ENCODE measurements around the gene STK16.
"Not testable (repeated sequence)": the region's sequence is repeated elsewhere in the genome, so short reads cannot be mapped to it uniquely, and the experiment has no call there.

STK16 gene

DNA sequence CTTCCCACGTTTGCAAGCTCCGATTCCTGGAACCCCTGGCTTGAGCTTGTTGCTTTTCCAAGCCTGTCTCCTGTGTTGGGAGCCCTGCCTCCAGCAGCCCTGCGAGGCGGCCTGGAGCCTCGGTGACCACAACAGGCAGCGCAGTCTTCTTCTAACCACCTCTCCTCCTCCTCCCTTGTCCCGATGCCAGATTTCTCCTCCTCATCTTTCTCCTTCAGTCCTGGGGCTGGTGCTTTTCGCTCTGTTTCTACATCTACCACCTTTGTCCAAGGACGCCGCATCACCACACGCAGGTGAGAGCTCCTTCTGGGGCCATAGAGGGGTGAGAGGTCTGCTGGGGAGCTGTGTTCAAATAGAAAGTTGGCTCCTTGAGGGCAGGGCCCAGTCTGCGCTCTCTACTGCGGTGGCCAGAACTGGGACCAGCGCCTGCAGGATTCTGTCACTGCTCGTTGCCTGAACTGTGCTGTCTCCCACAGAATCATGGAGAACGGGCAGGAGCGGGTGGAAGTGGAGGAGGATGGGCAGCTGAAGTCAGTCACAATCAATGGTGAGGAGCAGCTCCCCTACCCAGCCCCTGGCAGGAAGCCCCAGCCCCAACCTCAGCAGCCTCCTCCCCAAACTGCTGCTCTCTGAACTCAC is 37.8 kb downstream of the STK16 start:
- no peak overlapping the region for H3K4me3 ChIP-seq (ENCODE audit: control insufficient read depth, low read depth, low read length)
- TF ChIP-seq, protein P1, sequence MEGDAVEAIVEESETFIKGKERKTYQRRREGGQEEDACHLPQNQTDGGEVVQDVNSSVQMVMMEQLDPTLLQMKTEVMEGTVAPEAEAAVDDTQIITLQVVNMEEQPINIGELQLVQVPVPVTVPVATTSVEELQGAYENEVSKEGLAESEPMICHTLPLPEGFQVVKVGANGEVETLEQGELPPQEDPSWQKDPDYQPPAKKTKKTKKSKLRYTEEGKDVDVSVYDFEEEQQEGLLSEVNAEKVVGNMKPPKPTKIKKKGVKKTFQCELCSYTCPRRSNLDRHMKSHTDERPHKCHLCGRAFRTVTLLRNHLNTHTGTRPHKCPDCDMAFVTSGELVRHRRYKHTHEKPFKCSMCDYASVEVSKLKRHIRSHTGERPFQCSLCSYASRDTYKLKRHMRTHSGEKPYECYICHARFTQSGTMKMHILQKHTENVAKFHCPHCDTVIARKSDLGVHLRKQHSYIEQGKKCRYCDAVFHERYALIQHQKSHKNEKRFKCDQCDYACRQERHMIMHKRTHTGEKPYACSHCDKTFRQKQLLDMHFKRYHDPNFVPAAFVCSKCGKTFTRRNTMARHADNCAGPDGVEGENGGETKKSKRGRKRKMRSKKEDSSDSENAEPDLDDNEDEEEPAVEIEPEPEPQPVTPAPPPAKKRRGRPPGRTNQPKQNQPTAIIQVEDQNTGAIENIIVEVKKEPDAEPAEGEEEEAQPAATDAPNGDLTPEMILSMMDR (IDR thresholded peaks at IDR 0.05; ENCODE audit: control insufficient read depth, insufficient read depth, low read depth, low read length, missing control alignments): no peak
- no peak for DNase-seq (ENCODE audit: low read depth)

DNA sequence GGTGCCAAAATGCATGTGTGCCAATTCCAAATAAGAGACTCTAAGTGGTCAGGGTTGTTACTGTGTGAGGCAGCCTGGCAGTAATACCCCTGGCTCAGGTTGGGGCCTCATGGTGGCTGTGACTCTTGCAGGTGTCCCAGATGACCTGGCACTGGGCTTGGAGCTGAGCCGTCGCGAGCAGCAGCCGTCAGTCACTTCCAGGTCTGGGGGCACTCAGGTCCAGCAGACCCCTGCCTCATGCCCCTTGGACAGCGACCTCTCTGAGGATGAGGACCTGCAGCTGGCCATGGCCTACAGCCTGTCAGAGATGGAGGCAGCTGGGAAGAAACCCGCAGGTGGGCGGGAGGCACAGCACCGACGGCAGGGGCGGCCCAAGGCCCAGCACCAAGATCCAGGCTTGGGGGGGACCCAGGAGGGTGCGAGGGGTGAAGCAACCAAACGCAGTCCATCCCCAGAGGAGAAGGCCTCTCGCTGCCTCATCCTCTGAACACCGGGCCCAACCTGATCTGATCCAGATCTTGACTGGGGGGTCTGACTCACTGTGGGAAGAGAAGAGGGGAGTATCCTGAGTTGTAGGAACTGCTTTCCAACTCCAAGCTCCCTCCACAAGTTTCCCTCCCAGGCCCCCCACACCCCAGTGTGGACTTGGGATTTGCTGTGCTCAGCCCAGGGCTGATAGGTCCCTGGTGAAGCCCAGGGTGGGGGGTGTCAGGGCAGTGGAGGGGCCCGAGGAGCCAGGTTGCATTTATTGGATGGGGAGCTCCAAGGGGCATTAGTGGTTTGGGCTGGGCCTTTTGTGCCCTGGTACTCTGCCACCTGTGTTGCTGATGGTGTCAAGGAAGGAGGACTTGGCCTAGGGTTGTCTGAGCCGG is 39.5 kb downstream of the STK16 start:
- TF ChIP-seq, protein P1 (IDR thresholded peaks at IDR 0.05; ENCODE audit: control insufficient read depth, insufficient read depth, low read depth, low read length, missing control alignments): no peak
- DNase-seq (ENCODE audit: low read depth): no peak
- H3K4me3 ChIP-seq (ENCODE audit: control insufficient read depth, low read depth, low read length): no peak overlapping the region

DNA sequence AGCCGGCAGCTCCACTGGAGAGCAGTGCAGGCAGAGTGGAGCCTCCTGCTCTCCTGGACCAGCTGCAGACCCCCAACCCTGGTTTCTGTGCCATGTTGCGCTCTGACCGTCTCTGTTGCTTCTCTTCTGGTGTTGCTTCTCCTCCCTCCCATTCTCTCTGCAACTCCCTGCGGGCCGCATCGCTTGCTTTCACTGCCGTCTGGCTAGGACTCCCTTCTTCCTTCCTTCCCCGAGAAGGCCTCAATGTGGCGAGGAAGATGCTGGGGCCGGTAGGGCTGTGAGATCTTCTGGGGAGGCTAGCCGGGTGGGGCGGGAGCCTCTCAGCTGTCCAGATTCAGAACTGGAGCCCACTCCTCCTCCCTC is 40.1 kb downstream of the STK16 start:
- TF ChIP-seq, protein P1 (IDR thresholded peaks at IDR 0.05; ENCODE audit: control insufficient read depth, insufficient read depth, low read depth, low read length, missing control alignments): no peak
- no peak overlapping the region for H3K4me3 ChIP-seq (ENCODE audit: control insufficient read depth, low read depth, low read length)
- no peak for DNase-seq (ENCODE audit: low read depth)

DNA sequence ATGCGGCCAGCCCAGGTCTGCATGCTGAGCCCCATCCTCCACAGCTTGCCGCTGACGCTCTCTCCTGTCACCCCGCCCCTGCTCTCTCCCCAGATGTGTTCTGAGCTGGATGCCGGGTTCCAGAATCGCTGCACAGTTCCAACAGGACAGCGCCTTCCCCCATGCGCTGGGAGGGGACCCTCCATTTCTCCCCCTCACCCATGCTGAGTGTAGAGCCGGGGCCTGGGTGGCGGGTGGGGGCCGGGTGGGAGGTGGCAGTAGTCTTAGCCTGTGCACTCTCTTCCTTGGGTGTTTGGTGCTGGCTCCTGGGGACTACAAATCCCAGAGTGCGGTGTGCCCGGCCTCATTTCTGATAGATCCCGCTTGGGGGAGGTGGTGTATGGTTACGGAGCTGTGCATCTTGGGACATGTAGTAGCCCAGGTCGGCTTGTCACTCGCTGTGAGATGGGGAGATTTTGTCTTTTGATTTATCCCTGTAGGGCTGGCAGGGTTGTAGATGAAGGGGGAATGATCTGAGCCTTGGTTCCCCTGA is 40.7 kb downstream of the STK16 start:
- TF ChIP-seq, protein P1 (IDR thresholded peaks at IDR 0.05; ENCODE audit: control insufficient read depth, insufficient read depth, low read depth, low read length, missing control alignments): no peak
- DNase-seq (ENCODE audit: low read depth): no peak
- no peak overlapping the region for H3K4me3 ChIP-seq (ENCODE audit: control insufficient read depth, low read depth, low read length)

DNA sequence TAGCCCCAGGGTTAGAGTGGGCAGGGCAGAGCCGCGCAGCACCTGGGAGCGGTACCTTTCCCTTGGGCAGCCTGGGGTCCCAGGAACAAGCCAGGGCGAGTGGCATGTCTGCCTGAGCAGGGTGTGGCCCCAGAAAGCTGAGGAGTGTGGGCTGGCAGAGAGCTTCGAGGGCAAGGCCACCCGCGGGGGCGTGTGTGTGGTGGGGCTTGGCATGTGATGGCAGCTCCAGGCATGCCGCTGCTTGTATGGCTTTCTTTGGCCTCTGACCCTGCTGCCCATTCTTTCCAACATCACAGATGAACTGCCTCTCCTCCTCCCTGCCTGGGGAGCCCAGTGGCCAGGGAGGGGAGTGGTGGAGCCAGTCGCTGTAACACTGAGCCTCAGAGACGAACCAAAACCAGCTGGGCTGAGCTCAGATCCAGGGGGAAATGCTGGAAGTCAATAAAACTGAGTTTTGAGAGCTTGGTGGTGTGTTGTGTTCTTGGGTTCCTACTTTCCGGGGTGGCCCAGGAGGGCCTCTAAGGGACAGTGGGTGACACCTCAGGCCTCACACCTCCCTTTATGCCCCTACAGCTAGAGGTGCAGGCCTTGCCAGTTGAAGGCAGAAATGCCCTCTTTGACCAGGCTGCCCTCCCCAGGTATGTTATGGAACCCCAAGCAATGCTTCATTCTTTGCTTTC is 41.3 kb downstream of the STK16 start:
- TF ChIP-seq, protein P1 (IDR thresholded peaks at IDR 0.05; ENCODE audit: control insufficient read depth, insufficient read depth, low read depth, low read length, missing control alignments): no peak
- DNase-seq (ENCODE audit: low read depth): no peak
- H3K4me3 ChIP-seq (ENCODE audit: control insufficient read depth, low read depth, low read length): no peak overlapping the region

DNA sequence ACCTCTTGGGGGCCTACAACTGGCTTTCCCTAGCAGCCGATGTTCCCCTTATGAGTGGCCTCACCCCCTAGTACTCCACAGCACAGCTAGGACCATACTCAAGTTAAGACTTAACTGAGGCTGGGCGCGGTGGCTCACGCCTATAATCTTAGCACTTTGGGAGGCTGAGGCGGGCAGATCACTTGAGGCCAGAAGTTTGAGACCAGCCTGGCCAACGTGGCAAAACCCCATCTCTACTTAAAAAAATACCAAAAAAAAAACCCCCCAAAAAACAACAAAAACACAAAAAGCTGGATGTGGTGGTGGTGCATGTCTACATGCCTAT is 41.8 kb downstream of the STK16 start:
- H3K4me3 ChIP-seq (ENCODE audit: control insufficient read depth, low read depth, low read length); DNase-seq (ENCODE audit: low read depth): not testable (repeated sequence)
